Mucosa of descending colon (tissue), 3 donors: ENCODE measurements around the gene NME7. TPM values are rescaled to one million over a fixed set of nuclear protein-coding genes. Genes with fewer than 3 reads are reported as not detected.

Experiments
- ATAC-seq: fragments of 200-7000 bp; cut with Tn5 transposase; one replicate; pipeline ENCODE4 v1.9.1; 2020; ENCODE audit warnings: mild to moderate bottlenecking, moderate library complexity
- DNase-seq, 3 donors: peaks; one replicate each; pipeline ENCODE4 v3.0.0-alpha.2; 2020
- H3K36me3 ChIP-seq: fragments of 200-600 bp; one replicate; pipeline ENCODE4 v1.8.0; 2021; ENCODE audit warnings: low read depth, mild to moderate bottlenecking
- H3K4me1 ChIP-seq: fragments of 200-600 bp; one replicate; pipeline ENCODE4 v1.8.0; 2021; ENCODE audit warnings: low read depth, mild to moderate bottlenecking
- H3K4me3 ChIP-seq: fragments of 200-600 bp; one replicate; pipeline ENCODE4 v1.8.0; 2021; ENCODE audit warnings: mild to moderate bottlenecking
- H3K9me3 ChIP-seq: fragments of 200-600 bp; one replicate; pipeline ENCODE4 v1.8.0; 2021; ENCODE audit warnings: mild to moderate bottlenecking
- intact Hi-C, 2 donors: fragments of 100-400 bp; cut with DNase I in 1 of 2; cut with micrococcal nuclease in 1 of 2; formaldehyde crosslinking; loops; one replicate each; pipeline versions ENCODE4 v1.11.0 to v1.11.1; 2022; cut with DNase I, micrococcal nuclease
- total RNA-seq, 3 donors: library from RNA; stranded (reverse); fragmentation: NEBNext Ultra II Directional in 2 of 3; extraction: Animal tissue kit (Norgen Biotek cat#: 25700) in 2 of 3; gene quantifications; one replicate each; pipeline versions ENCODE4 v1.2.1 to v1.2.4, GENCODE V29; 2021 to 2023
- TF ChIP-seq, protein P1 (sequence below): fragments of 200-600 bp; IDR thresholded peaks from one replicate; pipeline ENCODE4 v1.8.0; 2022; ENCODE audit warnings: antibody characterized with exemption, mild to moderate bottlenecking
- donor health status: DM: no; HTN: no; CAD: no; lungs with moderate emphysema.
- donor health status: DM: no; HTN: no; CAD: no.
- donor health status: DM: no; HTN: yes; CAD: no.

Gene NME7
- total RNA-seq, 3 donors from 2014 or later = 6.4 to 15.6 (median 7.2) TPM

DNA sequence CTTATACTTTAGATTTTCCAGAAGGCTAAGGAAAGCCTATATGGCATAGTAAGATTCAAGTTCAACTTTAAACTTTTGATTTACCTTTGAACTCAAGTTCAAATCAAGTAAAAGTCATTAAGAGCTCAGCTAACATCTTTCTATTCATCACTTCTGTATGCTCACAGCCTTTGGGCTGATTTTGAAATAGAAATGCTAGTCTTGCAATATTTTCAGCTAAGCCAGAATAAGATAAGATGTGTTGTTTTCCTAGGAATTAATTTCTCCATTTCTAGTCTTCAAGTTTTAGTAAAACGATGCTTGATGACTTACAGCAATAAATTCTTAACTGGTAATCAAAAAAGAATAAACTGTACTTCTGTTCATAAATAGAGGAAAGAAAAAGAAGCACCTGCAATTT, 225.5 kb downstream of the NME7 start:
- TF ChIP-seq, protein P1, sequence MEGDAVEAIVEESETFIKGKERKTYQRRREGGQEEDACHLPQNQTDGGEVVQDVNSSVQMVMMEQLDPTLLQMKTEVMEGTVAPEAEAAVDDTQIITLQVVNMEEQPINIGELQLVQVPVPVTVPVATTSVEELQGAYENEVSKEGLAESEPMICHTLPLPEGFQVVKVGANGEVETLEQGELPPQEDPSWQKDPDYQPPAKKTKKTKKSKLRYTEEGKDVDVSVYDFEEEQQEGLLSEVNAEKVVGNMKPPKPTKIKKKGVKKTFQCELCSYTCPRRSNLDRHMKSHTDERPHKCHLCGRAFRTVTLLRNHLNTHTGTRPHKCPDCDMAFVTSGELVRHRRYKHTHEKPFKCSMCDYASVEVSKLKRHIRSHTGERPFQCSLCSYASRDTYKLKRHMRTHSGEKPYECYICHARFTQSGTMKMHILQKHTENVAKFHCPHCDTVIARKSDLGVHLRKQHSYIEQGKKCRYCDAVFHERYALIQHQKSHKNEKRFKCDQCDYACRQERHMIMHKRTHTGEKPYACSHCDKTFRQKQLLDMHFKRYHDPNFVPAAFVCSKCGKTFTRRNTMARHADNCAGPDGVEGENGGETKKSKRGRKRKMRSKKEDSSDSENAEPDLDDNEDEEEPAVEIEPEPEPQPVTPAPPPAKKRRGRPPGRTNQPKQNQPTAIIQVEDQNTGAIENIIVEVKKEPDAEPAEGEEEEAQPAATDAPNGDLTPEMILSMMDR = no peak
- Histone ChIP-seq H3K4me1 (no peaks in the 10 kb centered on the region), H3K36me3 (no peaks in the 10 kb centered on the region), H3K4me3 (no peak overlapping the region), H3K9me3 (no peaks in the 10 kb centered on the region)
- ATAC-seq (no peak), DNase-seq (no peak)
- intact Hi-C loops = no loop called here

DNA sequence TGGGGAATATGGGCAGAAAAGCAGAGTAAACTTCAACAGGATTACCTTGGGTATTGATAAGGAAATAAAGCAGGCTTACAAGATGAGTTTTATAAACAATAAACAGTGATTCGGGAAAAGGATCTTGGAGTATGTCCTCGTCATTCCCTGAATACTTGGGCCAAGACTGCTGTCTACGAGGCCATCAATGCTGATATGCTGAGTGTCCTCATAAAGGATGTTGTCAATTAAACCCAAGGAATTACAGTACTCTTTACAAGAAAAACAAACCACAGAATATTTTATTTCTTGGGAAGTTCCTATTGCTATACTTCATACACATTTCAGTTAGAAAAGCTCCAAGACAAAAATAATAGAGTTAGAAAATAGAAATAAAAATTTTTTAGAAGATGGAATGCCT, 226.2 kb downstream of the NME7 start:
- ATAC-seq = no peak
- TF ChIP-seq, protein P1 = no peak

DNA sequence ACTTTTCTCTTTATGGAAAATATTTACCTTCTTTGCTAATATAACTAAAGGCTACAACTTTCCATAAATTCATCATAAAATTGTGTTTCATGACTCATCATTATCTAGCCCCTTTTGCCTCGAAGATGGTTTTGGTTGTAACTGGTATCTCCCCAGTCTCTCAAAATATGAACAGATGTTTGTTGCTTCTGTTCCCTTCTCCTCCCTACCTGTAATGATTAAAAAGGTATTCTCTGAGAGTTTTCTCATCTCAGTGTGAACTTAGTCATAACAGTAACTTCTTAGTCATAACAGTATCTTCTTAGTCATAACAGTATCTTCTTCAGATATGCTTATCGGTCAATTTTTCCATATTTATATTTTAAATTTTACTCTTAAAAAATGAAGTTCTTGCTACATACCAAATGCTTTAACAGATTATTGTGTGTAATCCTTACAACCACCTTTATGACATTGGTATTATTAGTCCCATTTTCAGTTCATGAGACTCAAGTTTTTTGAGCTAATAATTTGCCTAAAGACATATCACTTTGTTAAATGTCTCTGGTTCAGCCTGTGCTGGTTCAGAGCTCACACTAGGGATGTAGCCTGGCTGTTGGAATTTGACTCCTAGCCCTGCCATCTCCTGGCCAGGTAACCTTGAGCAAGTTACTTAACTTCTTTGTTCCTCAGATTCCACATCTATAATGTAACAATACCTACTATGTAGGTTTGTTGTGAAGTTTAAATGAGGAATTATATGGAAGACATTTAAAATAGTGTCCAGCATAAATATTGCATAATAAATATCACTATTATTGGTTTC, 228.5 kb downstream of the NME7 start:
- H3K4me1 ChIP-seq = no peaks in the 10 kb centered on the region
- ATAC-seq = no peak
- H3K36me3 ChIP-seq = no peaks in the 10 kb centered on the region
- intact Hi-C loops = no loop called here
- H3K4me3 ChIP-seq = no peak overlapping the region
- no peaks in the 10 kb centered on the region for H3K9me3 ChIP-seq
- DNase-seq = no peak
- TF ChIP-seq, protein P1 = no peak

More for the DNA sequence above, 226.2 kb downstream of the NME7 start:
- H3K4me3 ChIP-seq = no peak overlapping the region
- H3K36me3 ChIP-seq = no peaks in the 10 kb centered on the region
- intact Hi-C loops = no loop called here
- DNase-seq = no peak
- H3K4me1 ChIP-seq = no peaks in the 10 kb centered on the region
- H3K9me3 ChIP-seq = no peaks in the 10 kb centered on the region

DNA sequence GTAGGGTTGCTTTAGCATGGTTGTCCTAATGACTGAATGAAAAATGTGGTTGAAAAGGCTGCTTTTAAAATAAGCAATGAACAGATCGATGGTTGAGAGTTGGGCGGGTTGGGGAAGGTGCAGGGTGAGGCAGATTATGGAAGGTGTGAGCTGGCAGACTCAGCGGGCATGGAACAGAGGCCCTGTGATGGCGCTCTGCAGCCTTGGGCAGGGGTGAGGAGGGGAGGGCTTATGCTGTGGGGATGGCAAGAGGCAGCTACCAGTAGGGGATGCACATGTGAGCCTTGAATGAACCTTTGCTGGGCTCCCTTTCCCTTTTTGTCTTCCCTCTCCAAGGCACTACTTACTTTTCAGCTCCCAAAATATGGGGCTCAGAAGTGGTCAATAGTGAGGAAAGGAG, 230.2 kb downstream of the NME7 start:
- intact Hi-C loops = no loop called here
- Histone ChIP-seq H3K36me3 (no peaks in the 10 kb centered on the region), H3K9me3 (no peaks in the 10 kb centered on the region), H3K4me1 (no peaks in the 10 kb centered on the region), H3K4me3 (no peak overlapping the region)
- ATAC-seq = peak; percentile 22
- DNase-seq = no peak
- TF ChIP-seq, protein P1 = no peak

DNA sequence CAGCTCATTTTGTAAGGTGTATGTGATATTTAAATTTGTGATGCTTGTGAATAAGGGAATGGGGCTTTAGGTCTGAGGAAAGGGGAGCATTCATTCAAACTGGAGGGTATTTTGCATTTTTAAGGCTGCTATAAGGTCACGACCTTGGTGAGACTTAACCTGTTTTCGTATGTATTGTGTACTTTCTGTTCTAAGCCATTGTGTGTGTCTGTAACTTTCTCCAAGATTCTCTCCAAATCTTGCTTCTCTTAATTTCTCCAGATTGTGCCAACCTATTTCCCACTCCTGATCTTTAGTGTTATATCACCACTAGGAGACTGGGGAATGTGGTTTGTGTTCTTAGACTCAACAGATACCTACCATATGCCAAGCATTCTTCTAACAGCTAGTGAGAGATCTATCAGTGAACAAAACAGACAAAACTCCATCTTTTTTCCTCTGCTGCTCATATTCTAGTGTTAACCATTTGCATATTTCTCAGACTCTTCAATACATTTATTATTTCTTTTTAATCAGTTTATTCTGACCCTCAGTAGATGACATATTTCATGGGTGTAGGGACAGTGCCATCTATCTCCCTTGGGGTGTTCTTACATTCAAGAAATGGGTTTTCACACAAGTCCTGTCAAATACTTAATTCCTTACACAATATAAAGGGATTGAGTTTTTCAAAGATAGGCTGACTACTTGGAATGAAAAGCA, 233.6 kb downstream of the NME7 start:
- Histone ChIP-seq H3K4me3 (no peak overlapping the region), H3K4me1 (no peaks in the 10 kb centered on the region), H3K9me3 (no peaks in the 10 kb centered on the region), H3K36me3 (no peaks in the 10 kb centered on the region)
- intact Hi-C loops = no loop called here
- TF ChIP-seq, protein P1 = no peak
- peak; percentile 19 for ATAC-seq
- DNase-seq = no peak
